Naive B cell (primary cell): Measurements from ENCODE around the gene PITPNM3. TPM values are rescaled to one million over a fixed set of nuclear protein-coding genes. Genes with fewer than 3 reads are reported as not detected.

Source experiments
- ATAC-seq, 2 donors: fragments of 150-1000 bp; cut with Tn5 transposase; 2 replicates each; pipeline ENCODE4 v1.10.0; 2021; ENCODE audit warnings: low read depth in 2 of 2, mild to moderate bottlenecking in 2 of 2, moderate library complexity in 2 of 2
- DNase-seq: peaks from one replicate; pipeline ENCODE4 v3.0.0; 2022
- H3K27ac Mint-ChIP-seq, 6 donors: one replicate each; pipeline ENCODE4 v1.8.0; 2020 to 2022; ENCODE audit warnings: mild to moderate bottlenecking in 6 of 6, mixed read lengths in 6 of 6, moderate library complexity in 5 of 6, inconsistent platforms in 2 of 6
- H3K27me3 Mint-ChIP-seq, 3 donors: one replicate each; pipeline ENCODE4 v1.8.0; 2021 to 2022; ENCODE audit warnings: mixed read lengths in 3 of 3, mild to moderate bottlenecking in 1 of 3
- H3K36me3 Mint-ChIP-seq, 2 donors: one replicate each; pipeline ENCODE4 v1.8.0; 2020 to 2022; ENCODE audit warnings: mixed read lengths in 2 of 2, inconsistent platforms in 1 of 2, mild to moderate bottlenecking in 1 of 2
- H3K4me1 Mint-ChIP-seq, 3 donors: one replicate each; pipeline ENCODE4 v1.8.0; 2020 to 2022; ENCODE audit warnings: mixed read lengths in 3 of 3, inconsistent platforms in 1 of 3, mild to moderate bottlenecking in 1 of 3, moderate library complexity in 1 of 3
- H3K4me3 Mint-ChIP-seq, 8 donors: one replicate each; pipeline ENCODE4 v1.8.0; 2020 to 2022; ENCODE audit warnings: mild to moderate bottlenecking in 8 of 8, mixed read lengths in 8 of 8, moderate library complexity in 8 of 8, inconsistent platforms in 2 of 8
- H3K9me3 Mint-ChIP-seq, 7 donors: one replicate each; pipeline ENCODE4 v1.8.0; 2020 to 2022; ENCODE audit warnings: mixed read lengths in 7 of 7, mild to moderate bottlenecking in 5 of 7, inconsistent platforms in 2 of 7, moderate library complexity in 1 of 7
- polyA plus RNA-seq, 6 donors: library from polyadenylated mRNA; unstranded; fragments of 300-500 nt; fragmentation: Illumina TruSeq; gene quantifications; one replicate each; pipeline ENCODE4 v1.2.3, GENCODE V29; 2021; ENCODE audit warnings: low read depth in 6 of 6

PITPNM3 gene
- polyA plus RNA-seq, 6 donors from 2014 or later: 0.04 to 0.12 (median 0.07) TPM; not detected in 3

- H3K27me3 Mint-ChIP-seq: peaks cover 4 to 19% (median 18%) of the 10 kb centered on the region in 3 donors
- H3K36me3 Mint-ChIP-seq: no peaks in the 10 kb centered on the region
- ATAC-seq (no peak), DNase-seq (no peak)
- H3K27ac Mint-ChIP-seq: no peak overlapping the region
- H3K4me1 Mint-ChIP-seq: peaks cover 3 to 7% (median 6%) of the 10 kb centered on the region in 3 donors
- no peaks in the 10 kb centered on the region for H3K9me3 Mint-ChIP-seq
- no peak overlapping the region for H3K4me3 Mint-ChIP-seq
Measured at GRCh38 chr17:6470751-6471521, 85.4 kb downstream of the PITPNM3 start.

GRCh38 chr17:6470146-6470718 lies 86.1 kb downstream of the PITPNM3 start:
- H3K9me3 Mint-ChIP-seq: no peaks in the 10 kb centered on the region
- no peaks in the 10 kb centered on the region for H3K36me3 Mint-ChIP-seq
- H3K4me1 Mint-ChIP-seq: peaks cover 3 to 7% (median 6%) of the 10 kb centered on the region in 3 donors
- no peak overlapping the region for H3K27ac Mint-ChIP-seq
- no peak for ATAC-seq
- peaks cover 4 to 24% (median 19%) of the 10 kb centered on the region in 3 donors for H3K27me3 Mint-ChIP-seq
- H3K4me3 Mint-ChIP-seq: no peak overlapping the region
- DNase-seq: no peak

GRCh38 chr17:6468051-6468790 lies 88.1 kb downstream of the PITPNM3 start:
- Mint-ChIP-seq H3K9me3 (no peaks in the 10 kb centered on the region), H3K36me3 (no peaks in the 10 kb centered on the region), H3K27ac (peak overlapping the region in 2 of 6 donors; percentile 25 to 44), H3K4me1 (peaks cover 3 to 5% (median 3%) of the 10 kb centered on the region in 3 donors), H3K27me3 (peaks cover 4 to 24% (median 19%) of the 10 kb centered on the region in 3 donors), H3K4me3 (no peak overlapping the region)
- ATAC-seq (no peak), DNase-seq (no peak)

GRCh38 chr17:6467567-6467966 lies 88.8 kb downstream of the PITPNM3 start:
- DNase-seq (no peak), ATAC-seq (no peak)
- Mint-ChIP-seq H3K27ac (no peak overlapping the region), H3K9me3 (no peaks in the 10 kb centered on the region), H3K4me1 (no peaks in the 10 kb centered on the region), H3K4me3 (no peak overlapping the region), H3K36me3 (no peaks in the 10 kb centered on the region), H3K27me3 (peaks cover 4 to 24% (median 19%) of the 10 kb centered on the region in 3 donors)

- DNase-seq (no peak), ATAC-seq (no peak)
- H3K4me3 Mint-ChIP-seq: no peak overlapping the region
- peak overlapping the region in 2 of 6 donors; percentile 2 to 59 for H3K27ac Mint-ChIP-seq
- H3K36me3 Mint-ChIP-seq: no peaks in the 10 kb centered on the region
- no peaks in the 10 kb centered on the region for H3K4me1 Mint-ChIP-seq
- no peaks in the 10 kb centered on the region for H3K9me3 Mint-ChIP-seq
- peaks cover 4 to 24% (median 19%) of the 10 kb centered on the region in 3 donors for H3K27me3 Mint-ChIP-seq
Measured at GRCh38 chr17:6465206-6466003, 91.0 kb downstream of the PITPNM3 start.

GRCh38 chr17:6464446-6465041 lies 91.8 kb downstream of the PITPNM3 start:
- no peak for DNase-seq
- Mint-ChIP-seq H3K27me3 (peaks cover 4 to 24% (median 13%) of the 10 kb centered on the region in 3 donors), H3K27ac (peak overlapping the region in 1 of 6 donors; percentile 35), H3K4me3 (no peak overlapping the region), H3K36me3 (no peaks in the 10 kb centered on the region), H3K4me1 (no peaks in the 10 kb centered on the region), H3K9me3 (no peaks in the 10 kb centered on the region)
- no peak for ATAC-seq

GRCh38 chr17:6463616-6464445 lies 92.5 kb downstream of the PITPNM3 start:
- DNase-seq (no peak), ATAC-seq (no peak)
- no peaks in the 10 kb centered on the region for H3K4me1 Mint-ChIP-seq
- no peaks in the 10 kb centered on the region for H3K36me3 Mint-ChIP-seq
- H3K27ac Mint-ChIP-seq: no peak overlapping the region
- H3K4me3 Mint-ChIP-seq: no peak overlapping the region
- H3K9me3 Mint-ChIP-seq: no peaks in the 10 kb centered on the region
- peaks cover 4 to 18% (median 6%) of the 10 kb centered on the region in 3 donors for H3K27me3 Mint-ChIP-seq

- no peaks in the 10 kb centered on the region for H3K36me3 Mint-ChIP-seq
- H3K9me3 Mint-ChIP-seq: no peaks in the 10 kb centered on the region
- peak overlapping the region in 1 of 6 donors; percentile 90 for H3K27ac Mint-ChIP-seq
- no peaks in the 10 kb centered on the region for H3K4me1 Mint-ChIP-seq
- ATAC-seq (no peak), DNase-seq (no peak)
- H3K4me3 Mint-ChIP-seq: no peak overlapping the region
- H3K27me3 Mint-ChIP-seq: peaks cover 0 to 12% (median 2%) of the 10 kb centered on the region in 3 donors
Measured at GRCh38 chr17:6462692-6463091, 93.7 kb downstream of the PITPNM3 start.

GRCh38 chr17:6461792-6462524 lies 94.4 kb downstream of the PITPNM3 start:
- DNase-seq: no peak
- H3K27ac Mint-ChIP-seq: peak overlapping the region in 2 of 6 donors; percentile 65 to 70

GRCh38 chr17:6461246-6461645 lies 95.1 kb downstream of the PITPNM3 start:
- Mint-ChIP-seq H3K27ac (no peak overlapping the region), H3K4me1 (peaks cover 6 to 11% (median 10%) of the 10 kb centered on the region in 3 donors), H3K36me3 (no peaks in the 10 kb centered on the region), H3K4me3 (no peak overlapping the region), H3K27me3 (peaks cover 0 to 9% (median 0%) of the 10 kb centered on the region in 3 donors), H3K9me3 (no peaks in the 10 kb centered on the region)
- ATAC-seq (no peak), DNase-seq (no peak)

More at GRCh38 chr17:6461792-6462524, 94.4 kb downstream of the PITPNM3 start:
- Mint-ChIP-seq H3K4me3 (no peak overlapping the region), H3K36me3 (no peaks in the 10 kb centered on the region), H3K9me3 (no peaks in the 10 kb centered on the region), H3K4me1 (peaks cover 3 to 4% (median 3%) of the 10 kb centered on the region in 3 donors), H3K27me3 (peaks cover 0 to 12% (median 0%) of the 10 kb centered on the region in 3 donors)
- no peak for ATAC-seq

- H3K9me3 Mint-ChIP-seq: no peaks in the 10 kb centered on the region
- H3K4me1 Mint-ChIP-seq: peaks cover 8 to 12% (median 11%) of the 10 kb centered on the region in 3 donors
- no peaks in the 10 kb centered on the region for H3K36me3 Mint-ChIP-seq
- peaks cover 0 to 3% (median 0%) of the 10 kb centered on the region in 3 donors for H3K27me3 Mint-ChIP-seq
- H3K4me3 Mint-ChIP-seq: no peak overlapping the region
- no peak for DNase-seq
- H3K27ac Mint-ChIP-seq: no peak overlapping the region
- ATAC-seq: no peak
Measured at GRCh38 chr17:6460531-6461161, 95.7 kb downstream of the PITPNM3 start.
